ENCODE results near the gene ZNF133.

GRCh38 chr20:18321316-18321715, 33.0 kb downstream of the ZNF133 start:
- TF ChIP-seq CTCF (conservative IDR thresholded peaks at IDR 0.05) (no peak), EZH2 (IDR thresholded peaks at IDR 0.05; ENCODE audit: low read depth) (no peak)

Data from PC-9 (cell line).